Measurements from ENCODE around the gene ADAT3. TPM values are rescaled to one million over a fixed set of nuclear protein-coding genes. Genes with fewer than 3 reads are reported as not detected.
A peak's percentile ranks its signal among the peaks of the same experiment; 100 is the strongest.

The ADAT3 gene
- total RNA-seq, 1 donor, result 4.2 TPM

DNA sequence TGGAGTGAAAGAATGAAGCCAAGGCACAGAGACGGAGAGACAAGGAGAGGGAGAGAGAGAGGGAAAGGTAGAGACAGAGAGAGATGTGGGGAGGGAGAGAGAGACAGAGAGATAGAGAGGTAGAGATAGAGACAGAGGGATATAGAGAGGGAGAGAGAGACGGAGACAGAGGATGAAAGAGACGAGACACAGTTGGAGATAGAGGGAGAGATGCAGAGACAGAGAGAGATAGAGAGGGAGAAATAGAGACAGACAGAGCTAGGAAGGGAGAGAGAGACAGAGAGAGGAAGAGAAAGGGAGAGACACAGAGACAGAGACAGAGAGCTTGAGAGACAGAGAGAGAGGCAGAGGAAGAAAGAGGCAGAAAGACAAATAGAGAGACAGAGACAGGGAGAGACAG is 31.2 kb downstream of the ADAT3 start:
- DNase-seq (ENCODE audit: low read depth), result no peak

DNA sequence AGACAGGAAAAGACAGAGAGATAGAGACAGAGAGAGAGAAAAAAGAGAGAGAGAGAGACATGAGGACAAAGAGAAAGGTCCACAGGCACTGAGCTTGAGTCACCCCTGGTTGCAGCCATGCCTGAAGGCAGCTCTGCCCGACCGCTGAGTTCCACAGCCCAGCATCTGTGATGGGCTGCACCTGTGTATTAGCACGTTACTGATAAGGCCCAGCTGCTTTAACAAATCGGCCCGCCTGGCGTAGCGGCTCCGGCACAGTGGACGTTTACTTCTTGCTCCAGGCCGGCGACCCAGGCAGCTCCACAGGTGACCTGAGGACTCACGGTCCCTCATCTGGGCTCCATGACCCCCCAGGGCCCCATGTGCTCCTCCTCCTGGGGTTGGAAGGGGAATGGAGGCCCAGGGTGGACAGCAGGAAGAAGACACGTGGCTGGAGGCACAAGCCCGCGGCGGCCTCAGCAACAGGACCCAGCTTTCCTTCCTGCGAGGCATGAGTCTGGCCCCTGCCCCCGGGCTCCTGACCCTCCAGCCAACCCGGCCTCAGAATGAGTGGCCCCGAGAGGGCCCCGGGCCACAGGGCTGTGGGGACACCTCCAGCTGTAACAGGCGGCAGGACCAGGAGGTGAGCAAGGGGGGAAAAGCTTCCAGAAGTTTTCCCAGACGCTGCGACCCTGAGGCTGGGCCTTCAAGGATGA is 31.9 kb downstream of the ADAT3 start:
- TF ChIP-seq, protein P1, sequence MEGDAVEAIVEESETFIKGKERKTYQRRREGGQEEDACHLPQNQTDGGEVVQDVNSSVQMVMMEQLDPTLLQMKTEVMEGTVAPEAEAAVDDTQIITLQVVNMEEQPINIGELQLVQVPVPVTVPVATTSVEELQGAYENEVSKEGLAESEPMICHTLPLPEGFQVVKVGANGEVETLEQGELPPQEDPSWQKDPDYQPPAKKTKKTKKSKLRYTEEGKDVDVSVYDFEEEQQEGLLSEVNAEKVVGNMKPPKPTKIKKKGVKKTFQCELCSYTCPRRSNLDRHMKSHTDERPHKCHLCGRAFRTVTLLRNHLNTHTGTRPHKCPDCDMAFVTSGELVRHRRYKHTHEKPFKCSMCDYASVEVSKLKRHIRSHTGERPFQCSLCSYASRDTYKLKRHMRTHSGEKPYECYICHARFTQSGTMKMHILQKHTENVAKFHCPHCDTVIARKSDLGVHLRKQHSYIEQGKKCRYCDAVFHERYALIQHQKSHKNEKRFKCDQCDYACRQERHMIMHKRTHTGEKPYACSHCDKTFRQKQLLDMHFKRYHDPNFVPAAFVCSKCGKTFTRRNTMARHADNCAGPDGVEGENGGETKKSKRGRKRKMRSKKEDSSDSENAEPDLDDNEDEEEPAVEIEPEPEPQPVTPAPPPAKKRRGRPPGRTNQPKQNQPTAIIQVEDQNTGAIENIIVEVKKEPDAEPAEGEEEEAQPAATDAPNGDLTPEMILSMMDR (IDR thresholded peaks at IDR 0.05; ENCODE audit: insufficient read depth, low read length), result no peak
- no peak for DNase-seq (ENCODE audit: low read depth)
- no peak overlapping the region for H3K4me3 ChIP-seq (ENCODE audit: low read depth, low read length)

More for the DNA sequence above, 31.2 kb downstream of the ADAT3 start:
- TF ChIP-seq, protein P1 (IDR thresholded peaks at IDR 0.05; ENCODE audit: insufficient read depth, low read length), result no peak
- no peak overlapping the region for H3K4me3 ChIP-seq (ENCODE audit: low read depth, low read length)

DNA sequence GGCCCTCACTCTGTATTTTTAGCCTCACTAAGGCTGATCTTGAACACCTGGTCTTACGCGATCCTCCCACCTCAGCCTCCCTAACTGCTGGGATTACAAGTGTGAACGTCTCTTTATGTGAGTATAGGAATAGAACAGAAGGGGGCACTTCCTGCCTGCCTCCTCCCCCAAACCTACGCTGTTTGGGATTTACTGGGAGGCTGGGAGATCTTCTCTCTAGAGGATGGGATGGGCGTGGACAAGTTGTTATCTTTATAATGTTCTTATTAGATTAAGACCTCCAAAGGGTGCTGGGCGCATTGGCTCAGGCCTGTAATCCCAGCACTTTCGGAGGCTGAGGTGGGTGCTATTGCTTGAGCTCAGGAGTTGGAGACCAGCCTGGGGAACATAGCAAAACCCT is 32.9 kb downstream of the ADAT3 start:
- DNase-seq (ENCODE audit: low read depth), result no peak
- no peak overlapping the region for H3K4me3 ChIP-seq (ENCODE audit: low read depth, low read length)
- TF ChIP-seq, protein P1 (IDR thresholded peaks at IDR 0.05; ENCODE audit: insufficient read depth, low read length), result no peak

DNA sequence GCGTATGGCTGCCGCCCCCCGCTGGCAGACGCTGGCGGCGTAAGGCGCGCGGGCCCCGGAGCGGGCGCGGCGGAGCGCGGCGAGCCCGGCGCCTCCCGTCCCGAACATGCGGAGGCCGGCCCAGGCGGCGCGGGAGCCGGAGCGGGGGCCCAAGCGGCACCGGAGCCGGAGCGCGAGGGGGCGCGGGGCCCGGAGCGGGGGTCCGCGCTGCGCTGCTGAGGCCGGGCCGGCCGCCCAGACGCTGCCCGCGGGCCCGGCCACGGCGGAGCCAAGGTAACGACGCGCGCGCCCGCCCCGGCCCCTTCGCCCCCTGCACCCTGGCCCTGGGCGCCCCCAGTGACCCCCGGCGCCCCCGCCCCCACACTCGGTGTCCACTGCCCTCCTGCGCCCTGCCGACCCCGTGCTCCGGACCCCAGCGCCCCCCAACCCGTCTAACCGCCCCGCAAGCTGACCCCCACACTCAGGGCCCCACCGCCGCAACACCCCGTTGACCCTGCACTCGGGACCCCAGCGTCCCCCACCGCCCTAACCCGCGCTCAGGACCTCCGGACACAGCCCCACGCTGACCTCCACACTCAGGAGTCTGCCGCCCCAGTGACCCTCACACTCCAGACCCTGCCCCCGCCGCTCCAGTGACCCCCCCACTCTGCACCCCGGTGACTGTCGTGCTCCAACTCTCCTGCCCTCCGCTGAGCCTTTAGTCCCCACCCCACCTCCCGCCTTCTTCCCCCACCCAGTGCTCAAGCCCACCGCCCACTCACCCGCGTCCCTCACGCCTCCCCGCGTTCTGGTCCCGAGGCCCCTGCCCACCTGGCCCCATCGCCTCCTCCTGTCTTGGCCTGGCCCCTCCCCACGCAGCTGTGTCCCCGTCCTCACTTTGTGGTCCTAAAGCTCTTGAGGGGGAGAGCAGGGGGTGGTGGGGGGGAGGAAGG is 36.2 kb downstream of the ADAT3 start, which contains the start of gene CSNK1G2:
Gene CSNK1G2 (plus strand): TSS at position 27 of the 932 bp plus-strand sequence. CDS start 28,601 bp downstream, outside the sequence.
- H3K4me3 ChIP-seq (ENCODE audit: low read depth, low read length), result peak within 1 kb of the TSS; percentile 88
- TF ChIP-seq, protein P1 (IDR thresholded peaks at IDR 0.05; ENCODE audit: insufficient read depth, low read length), result no peak
- DNase-seq (ENCODE audit: low read depth), result no peak

DNA sequence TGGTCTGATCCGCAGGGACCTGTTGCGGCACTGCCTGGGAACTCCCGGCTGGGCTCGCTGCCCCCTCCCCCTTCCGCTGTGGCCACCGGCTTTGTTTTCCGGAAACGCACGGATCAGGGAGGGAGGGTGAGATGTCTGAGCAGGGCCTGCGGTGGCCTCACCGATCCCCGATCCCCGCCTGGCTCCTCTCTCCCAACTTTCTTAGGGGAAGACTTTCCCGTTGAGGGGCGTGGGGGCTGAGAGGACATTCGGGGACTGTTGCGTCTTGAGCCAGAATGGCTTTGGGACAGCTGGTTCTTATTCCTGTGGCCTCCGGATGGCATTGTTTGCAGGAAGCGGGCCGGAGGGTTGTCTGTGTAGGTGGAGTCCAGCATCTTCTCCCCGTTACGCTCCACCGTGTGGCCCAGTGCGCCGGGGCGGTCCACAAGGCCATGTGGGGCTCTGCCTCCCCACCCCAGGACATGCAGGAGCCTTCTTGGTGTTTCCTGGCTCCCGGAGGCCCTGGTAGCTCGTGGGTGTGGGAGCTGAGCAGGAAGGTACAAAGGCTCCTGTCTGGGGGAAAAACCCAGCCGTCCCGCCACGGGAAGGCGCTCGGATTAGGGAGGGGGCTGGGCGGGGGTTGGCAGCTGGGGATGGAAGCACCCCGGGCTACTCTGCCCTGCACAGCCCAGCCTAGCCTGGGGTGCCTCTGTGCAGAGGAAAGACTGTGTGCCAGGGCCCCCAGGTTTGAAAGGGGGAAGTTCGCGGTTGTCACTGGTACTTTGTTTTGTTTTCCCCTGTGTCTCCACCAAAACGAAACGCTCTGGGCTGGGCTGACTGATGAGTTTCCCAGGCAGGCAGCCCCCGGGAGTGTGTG is 37.1 kb downstream of the ADAT3 start:
- TF ChIP-seq, protein P1 (IDR thresholded peaks at IDR 0.05; ENCODE audit: insufficient read depth, low read length), result no peak
- peak; percentile 57 for DNase-seq (ENCODE audit: low read depth)
- peak overlapping the region; percentile 88 for H3K4me3 ChIP-seq (ENCODE audit: low read depth, low read length)

DNA sequence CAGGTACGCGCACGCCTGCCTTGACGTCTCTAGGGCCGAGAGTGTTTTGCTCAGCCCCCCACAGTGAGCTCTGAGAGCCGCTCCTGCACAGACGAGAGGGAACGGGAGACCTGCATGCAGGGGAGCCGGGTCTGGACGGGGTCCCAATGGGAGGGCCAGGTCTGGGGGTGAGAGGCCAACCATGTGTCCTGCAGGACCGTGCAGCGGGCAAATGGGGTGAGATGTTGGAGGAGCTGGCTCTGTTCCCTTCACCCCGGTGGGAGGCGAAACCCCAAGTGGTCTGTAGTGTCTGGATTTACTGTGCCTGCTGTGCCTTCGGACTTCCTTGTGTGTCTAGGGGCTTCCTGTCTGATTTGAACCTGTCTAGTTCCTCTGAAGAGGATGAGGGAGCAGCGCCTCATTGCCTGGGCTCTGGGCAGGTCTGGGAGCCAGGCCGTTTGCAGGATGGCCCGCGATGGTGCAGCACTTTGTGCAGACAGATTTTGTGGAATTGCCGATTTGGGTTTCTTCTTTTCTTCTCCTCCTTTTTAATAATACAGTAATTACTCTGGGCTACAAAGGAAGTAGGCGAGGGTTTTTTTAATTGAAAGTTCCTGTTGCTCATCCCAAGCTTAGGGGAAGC is 37.8 kb downstream of the ADAT3 start:
- TF ChIP-seq, protein P1 (IDR thresholded peaks at IDR 0.05; ENCODE audit: insufficient read depth, low read length), result no peak
- DNase-seq (ENCODE audit: low read depth), result no peak
- peak overlapping the region; percentile 88 for H3K4me3 ChIP-seq (ENCODE audit: low read depth, low read length)

Data from fibroblast of the aortic adventitia (primary cell).